ENCODE results near the gene CTIF.

- TF ChIP-seq, protein P1, sequence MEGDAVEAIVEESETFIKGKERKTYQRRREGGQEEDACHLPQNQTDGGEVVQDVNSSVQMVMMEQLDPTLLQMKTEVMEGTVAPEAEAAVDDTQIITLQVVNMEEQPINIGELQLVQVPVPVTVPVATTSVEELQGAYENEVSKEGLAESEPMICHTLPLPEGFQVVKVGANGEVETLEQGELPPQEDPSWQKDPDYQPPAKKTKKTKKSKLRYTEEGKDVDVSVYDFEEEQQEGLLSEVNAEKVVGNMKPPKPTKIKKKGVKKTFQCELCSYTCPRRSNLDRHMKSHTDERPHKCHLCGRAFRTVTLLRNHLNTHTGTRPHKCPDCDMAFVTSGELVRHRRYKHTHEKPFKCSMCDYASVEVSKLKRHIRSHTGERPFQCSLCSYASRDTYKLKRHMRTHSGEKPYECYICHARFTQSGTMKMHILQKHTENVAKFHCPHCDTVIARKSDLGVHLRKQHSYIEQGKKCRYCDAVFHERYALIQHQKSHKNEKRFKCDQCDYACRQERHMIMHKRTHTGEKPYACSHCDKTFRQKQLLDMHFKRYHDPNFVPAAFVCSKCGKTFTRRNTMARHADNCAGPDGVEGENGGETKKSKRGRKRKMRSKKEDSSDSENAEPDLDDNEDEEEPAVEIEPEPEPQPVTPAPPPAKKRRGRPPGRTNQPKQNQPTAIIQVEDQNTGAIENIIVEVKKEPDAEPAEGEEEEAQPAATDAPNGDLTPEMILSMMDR (IDR thresholded peaks at IDR 0.05), result no peak
- no peak for TF ChIP-seq ZFX (IDR thresholded peaks at IDR 0.05; ENCODE audit: borderline replicate concordance)
Measured at GRCh38 chr18:48827291-48828193, 288.7 kb downstream of the CTIF start.

All from 22Rv1 (cell line).